HG02642 (cell line): ENCODE results near the gene HTR5A.

Source experiments
- ATAC-seq: cut with Tn5 transposase; IDR thresholded peaks from one replicate; pipeline ENCODE4 v1.9.1; 2021; ENCODE audit warnings: mild to moderate bottlenecking; ENCODE audit not compliant: unreplicated experiment, poor library complexity

The HTR5A gene

GRCh38 chr7:155132431-155132830, 62.3 kb downstream of the HTR5A start:
- no peak for ATAC-seq

- no peak for ATAC-seq
Observed at GRCh38 chr7:155136619-155137243, 66.6 kb downstream of the HTR5A start.
